ENCODE results near the gene PTPRN2. TPM values are rescaled to one million over a fixed set of nuclear protein-coding genes. Genes with fewer than 3 reads are reported as not detected.

PTPRN2 gene
- total and polyA plus RNA-seq, 2 donors (not counting 3 experiments of a cell fraction or from before 2014, with no cell fraction given): 0.62 to 0.88 TPM

DNA sequence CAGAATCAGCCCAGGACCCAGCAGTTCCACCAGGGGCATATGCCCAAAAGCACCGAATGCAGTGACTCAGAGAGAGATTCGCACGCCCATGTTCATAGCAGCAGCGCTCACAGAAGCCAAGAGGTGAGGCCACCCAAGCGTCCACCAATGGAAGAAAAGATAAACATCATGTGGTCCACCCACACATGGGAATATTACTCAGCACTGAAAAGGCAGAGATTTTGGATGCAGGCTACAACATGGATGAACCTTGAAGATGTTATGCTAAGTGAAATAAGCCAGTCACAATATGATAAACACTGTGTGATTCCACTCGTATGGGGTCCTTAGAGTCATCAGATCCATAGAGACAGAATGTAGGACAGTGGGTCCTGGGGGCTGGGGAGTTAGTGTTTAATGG is 823.4 kb downstream of the PTPRN2 start:
- no peaks in the 10 kb centered on the region for H3K79me2 ChIP-seq (ENCODE audit: control insufficient read depth, insufficient read depth, low read length)
- no peaks in the 10 kb centered on the region for H3K9me1 ChIP-seq (replicated peaks; ENCODE audit: control insufficient read depth, extremely low read depth, insufficient read depth, low read length)
- H3K4me1 ChIP-seq (ENCODE audit: control insufficient read depth, extremely low read depth, insufficient read depth, low read length): no peaks in the 10 kb centered on the region
- ChIA-PET CTCF (no interaction called here), POLR2A (no interaction called here)
- dilution Hi-C loops (cut with MboI; ENCODE audit: extremely low pct_ligation_motif_present, low sequenced_read_pairs) (no loop called here), intact Hi-C loops (cut with micrococcal nuclease) (no loop called here)
- H3K4me3 ChIP-seq (replicated peaks in 1 of 3; ENCODE audit: insufficient read depth in 1 of 3, low read depth in 1 of 3, low read length in 3 of 3): no peak overlapping the region
- FAIRE-seq (no peak), DNase-seq (ENCODE audit: low read depth, low spot score) (no peak)
- TF ChIP-seq FOS (IDR thresholded peaks at IDR 0.05; ENCODE audit: borderline replicate concordance, insufficient read depth, low read length) (no peak), POLR2A (IDR thresholded peaks at IDR 0.05; ENCODE audit: low read depth, low read length) (no peak), MAX (IDR thresholded peaks at IDR 0.05; ENCODE audit: insufficient read depth, insufficient read length) (no peak), JUN (IDR thresholded peaks at IDR 0.05; ENCODE audit: borderline replicate concordance, insufficient read depth, insufficient read length, low read depth) (no peak), POLR2AphosphoS5 (IDR thresholded peaks at IDR 0.05; ENCODE audit: insufficient read depth, low read depth, low read length) (no peak), GATA2 (IDR thresholded peaks at IDR 0.05; ENCODE audit: insufficient read depth, insufficient read length, low read depth, low read length) (no peak), EZH2 (IDR thresholded peaks at IDR 0.05; ENCODE audit: borderline replicate concordance, low read depth, low read length, severe bottlenecking) (no peak), MYC (IDR thresholded peaks at IDR 0.05; ENCODE audit: low read depth, low read length) (no peak)
- TF ChIP-seq, protein P1, sequence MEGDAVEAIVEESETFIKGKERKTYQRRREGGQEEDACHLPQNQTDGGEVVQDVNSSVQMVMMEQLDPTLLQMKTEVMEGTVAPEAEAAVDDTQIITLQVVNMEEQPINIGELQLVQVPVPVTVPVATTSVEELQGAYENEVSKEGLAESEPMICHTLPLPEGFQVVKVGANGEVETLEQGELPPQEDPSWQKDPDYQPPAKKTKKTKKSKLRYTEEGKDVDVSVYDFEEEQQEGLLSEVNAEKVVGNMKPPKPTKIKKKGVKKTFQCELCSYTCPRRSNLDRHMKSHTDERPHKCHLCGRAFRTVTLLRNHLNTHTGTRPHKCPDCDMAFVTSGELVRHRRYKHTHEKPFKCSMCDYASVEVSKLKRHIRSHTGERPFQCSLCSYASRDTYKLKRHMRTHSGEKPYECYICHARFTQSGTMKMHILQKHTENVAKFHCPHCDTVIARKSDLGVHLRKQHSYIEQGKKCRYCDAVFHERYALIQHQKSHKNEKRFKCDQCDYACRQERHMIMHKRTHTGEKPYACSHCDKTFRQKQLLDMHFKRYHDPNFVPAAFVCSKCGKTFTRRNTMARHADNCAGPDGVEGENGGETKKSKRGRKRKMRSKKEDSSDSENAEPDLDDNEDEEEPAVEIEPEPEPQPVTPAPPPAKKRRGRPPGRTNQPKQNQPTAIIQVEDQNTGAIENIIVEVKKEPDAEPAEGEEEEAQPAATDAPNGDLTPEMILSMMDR (IDR thresholded peaks at IDR 0.05; ENCODE audit: extremely low read depth in 1 of 2, insufficient read depth in 1 of 2, low read depth in 1 of 2, low read length in 2 of 2): no peak
- H3K9ac ChIP-seq (replicated peaks; ENCODE audit: extremely low read depth, insufficient read depth, low read length): no peak overlapping the region
- no peaks in the 10 kb centered on the region for H3K36me3 ChIP-seq (ENCODE audit: control insufficient read depth in 2 of 2, extremely low read depth in 1 of 2, insufficient read depth in 2 of 2, low read length in 2 of 2)
- no peak overlapping the region for H3K4me2 ChIP-seq (ENCODE audit: insufficient read depth, low read length)
- H4K20me1 ChIP-seq (replicated peaks; ENCODE audit: control insufficient read depth, extremely low read depth, insufficient read depth, low read length): no peaks in the 10 kb centered on the region
- H2AFZ ChIP-seq (ENCODE audit: low read depth, low read length): no peak overlapping the region
- H3K27me3 ChIP-seq (ENCODE audit: control insufficient read depth in 2 of 2, insufficient read depth in 2 of 2, low read length in 2 of 2): no peaks in the 10 kb centered on the region
- BruUV-seq (replicated peaks): no TSS peak
- H3K9me3 ChIP-seq (replicated peaks; ENCODE audit: control insufficient read depth, insufficient read depth, low read length): peaks cover 16% of the 10 kb centered on the region
- no peak overlapping the region for H3K27ac ChIP-seq (ENCODE audit: insufficient read depth, low read depth, low read length)

Data from endothelial cell of umbilical vein (primary cell).